Measurements from ENCODE around the gene TCOF1.
A peak's percentile ranks its signal among the peaks of the same experiment; 100 is the strongest.

TCOF1 gene

GRCh38 chr5:150428978-150429377, 71.5 kb downstream of the TCOF1 start:
- no peak for DNase-seq (ENCODE audit: low spot score)

- no peak for DNase-seq (ENCODE audit: low spot score)
These were observed 71.9 kb downstream of the TCOF1 start for GRCh38 chr5:150429410-150429873.

GRCh38 chr5:150431048-150431447, 73.6 kb downstream of the TCOF1 start:
- no peak for DNase-seq (ENCODE audit: low spot score)

- no peak for DNase-seq (ENCODE audit: low spot score)
These were observed 74.1 kb downstream of the TCOF1 start for GRCh38 chr5:150431574-150431973.

GRCh38 chr5:150434464-150434863, 77.0 kb downstream of the TCOF1 start:
- DNase-seq (ENCODE audit: low spot score), result no peak

GRCh38 chr5:150436141-150436680, 78.7 kb downstream of the TCOF1 start:
- peak; percentile 85 for DNase-seq (ENCODE audit: low spot score)

- DNase-seq (ENCODE audit: low spot score), result no peak
These were observed 81.5 kb downstream of the TCOF1 start for GRCh38 chr5:150438873-150439546.

- no peak for DNase-seq (ENCODE audit: low spot score)
These were observed 83.7 kb downstream of the TCOF1 start for GRCh38 chr5:150440948-150441812.

GRCh38 chr5:150441813-150442698, 84.6 kb downstream of the TCOF1 start:
- DNase-seq (ENCODE audit: low spot score), result no peak

GRCh38 chr5:150442699-150443080, 85.2 kb downstream of the TCOF1 start:
- no peak for DNase-seq (ENCODE audit: low spot score)

GRCh38 chr5:150443242-150444075, 86.0 kb downstream of the TCOF1 start:
- no peak for DNase-seq (ENCODE audit: low spot score)

GRCh38 chr5:150444770-150445169, 87.3 kb downstream of the TCOF1 start:
- no peak for DNase-seq (ENCODE audit: low spot score)

- DNase-seq (ENCODE audit: low spot score), result no peak
These were observed 88.6 kb downstream of the TCOF1 start for GRCh38 chr5:150446088-150446487.

GRCh38 chr5:150446583-150446982, 89.1 kb downstream of the TCOF1 start:
- DNase-seq (ENCODE audit: low spot score), result no peak

- no peak for DNase-seq (ENCODE audit: low spot score)
These were observed 89.7 kb downstream of the TCOF1 start for GRCh38 chr5:150447188-150447587.

- DNase-seq (ENCODE audit: low spot score), result no peak
These were observed 90.8 kb downstream of the TCOF1 start for GRCh38 chr5:150448334-150448733.

- DNase-seq (ENCODE audit: low spot score), result no peak
These were observed 91.5 kb downstream of the TCOF1 start for GRCh38 chr5:150448952-150449516.
